ENCODE results near the gene GTSE1.

GTSE1 gene

GRCh38 chr22:46251266-46251665 lies 45.4 kb upstream of the GTSE1 start:
- H3K27me3 ChIP-seq (ENCODE audit: insufficient read depth, poor library complexity, severe bottlenecking): no peaks in the 10 kb centered on the region
- no peak overlapping the region for H3K27ac ChIP-seq (ENCODE audit: poor library complexity, severe bottlenecking)
- peak overlapping the region; percentile 60 for H3K4me3 ChIP-seq (ENCODE audit: severe bottlenecking)
- ATAC-seq (ENCODE audit: low read depth): no peak
- no peaks in the 10 kb centered on the region for H3K9me3 ChIP-seq (ENCODE audit: severe bottlenecking)
- peaks cover 9% of the 10 kb centered on the region for H3K36me3 ChIP-seq (ENCODE audit: low read depth)
- DNase-seq (ENCODE audit: low spot score): no peak
- TF ChIP-seq, protein P1, sequence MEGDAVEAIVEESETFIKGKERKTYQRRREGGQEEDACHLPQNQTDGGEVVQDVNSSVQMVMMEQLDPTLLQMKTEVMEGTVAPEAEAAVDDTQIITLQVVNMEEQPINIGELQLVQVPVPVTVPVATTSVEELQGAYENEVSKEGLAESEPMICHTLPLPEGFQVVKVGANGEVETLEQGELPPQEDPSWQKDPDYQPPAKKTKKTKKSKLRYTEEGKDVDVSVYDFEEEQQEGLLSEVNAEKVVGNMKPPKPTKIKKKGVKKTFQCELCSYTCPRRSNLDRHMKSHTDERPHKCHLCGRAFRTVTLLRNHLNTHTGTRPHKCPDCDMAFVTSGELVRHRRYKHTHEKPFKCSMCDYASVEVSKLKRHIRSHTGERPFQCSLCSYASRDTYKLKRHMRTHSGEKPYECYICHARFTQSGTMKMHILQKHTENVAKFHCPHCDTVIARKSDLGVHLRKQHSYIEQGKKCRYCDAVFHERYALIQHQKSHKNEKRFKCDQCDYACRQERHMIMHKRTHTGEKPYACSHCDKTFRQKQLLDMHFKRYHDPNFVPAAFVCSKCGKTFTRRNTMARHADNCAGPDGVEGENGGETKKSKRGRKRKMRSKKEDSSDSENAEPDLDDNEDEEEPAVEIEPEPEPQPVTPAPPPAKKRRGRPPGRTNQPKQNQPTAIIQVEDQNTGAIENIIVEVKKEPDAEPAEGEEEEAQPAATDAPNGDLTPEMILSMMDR (IDR thresholded peaks at IDR 0.05; ENCODE audit: poor library complexity, severe bottlenecking): no peak
- peaks cover 15% of the 10 kb centered on the region for H3K4me1 ChIP-seq (ENCODE audit: insufficient read depth, poor library complexity, severe bottlenecking)

GRCh38 chr22:46251816-46252380 lies 44.8 kb upstream of the GTSE1 start:
- Histone ChIP-seq H3K27ac (ENCODE audit: poor library complexity, severe bottlenecking) (no peak overlapping the region), H3K9me3 (ENCODE audit: severe bottlenecking) (no peaks in the 10 kb centered on the region), H3K4me3 (ENCODE audit: severe bottlenecking) (no peak overlapping the region), H3K27me3 (ENCODE audit: insufficient read depth, poor library complexity, severe bottlenecking) (no peaks in the 10 kb centered on the region), H3K36me3 (ENCODE audit: low read depth) (peaks cover 9% of the 10 kb centered on the region), H3K4me1 (ENCODE audit: insufficient read depth, poor library complexity, severe bottlenecking) (peaks cover 15% of the 10 kb centered on the region)
- ATAC-seq (ENCODE audit: low read depth) (no peak), DNase-seq (ENCODE audit: low spot score) (no peak)
- TF ChIP-seq, protein P1 (IDR thresholded peaks at IDR 0.05; ENCODE audit: poor library complexity, severe bottlenecking): no peak

DNA sequence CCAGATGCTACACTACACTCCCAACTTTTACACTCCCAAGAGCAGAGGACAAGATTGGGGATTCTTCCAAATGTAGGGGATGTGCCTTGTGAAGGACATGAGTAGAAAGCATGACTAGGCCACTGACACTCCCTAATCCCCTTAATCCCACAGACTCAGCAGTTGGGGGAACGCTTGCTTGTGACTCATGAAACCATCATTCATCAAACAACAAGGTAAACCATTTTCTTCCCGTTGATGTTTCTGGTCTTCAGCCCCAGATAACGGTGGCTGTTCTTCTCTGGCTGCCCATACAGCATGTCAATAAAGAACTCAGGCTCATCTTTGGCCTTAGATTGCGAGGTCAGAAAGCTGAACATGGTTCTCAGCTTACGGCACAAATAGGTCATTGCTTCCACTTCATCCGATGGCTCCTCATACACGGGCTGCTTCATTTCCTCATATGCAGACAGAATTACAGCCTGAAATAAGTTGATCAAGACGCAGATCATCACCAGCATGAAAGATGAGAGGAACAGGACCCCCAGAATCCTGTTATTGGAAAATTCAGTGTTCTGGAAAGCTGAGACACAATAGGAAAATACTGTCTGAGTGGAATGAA lies 40.2 kb upstream of the GTSE1 start:
- Histone ChIP-seq H3K4me3 (ENCODE audit: severe bottlenecking) (no peak overlapping the region), H3K27me3 (ENCODE audit: insufficient read depth, poor library complexity, severe bottlenecking) (peaks cover under 1% of the 10 kb centered on the region), H3K27ac (ENCODE audit: poor library complexity, severe bottlenecking) (no peak overlapping the region), H3K4me1 (ENCODE audit: insufficient read depth, poor library complexity, severe bottlenecking) (peaks cover 11% of the 10 kb centered on the region), H3K36me3 (ENCODE audit: low read depth) (peaks cover 7% of the 10 kb centered on the region), H3K9me3 (ENCODE audit: severe bottlenecking) (no peaks in the 10 kb centered on the region)
- TF ChIP-seq, protein P1 (IDR thresholded peaks at IDR 0.05; ENCODE audit: poor library complexity, severe bottlenecking): no peak
- no peak for DNase-seq (ENCODE audit: low spot score)
- ATAC-seq (ENCODE audit: low read depth): 0 out of 3 replicates have a peak, but pooled peaks have one; percentile 14

DNA sequence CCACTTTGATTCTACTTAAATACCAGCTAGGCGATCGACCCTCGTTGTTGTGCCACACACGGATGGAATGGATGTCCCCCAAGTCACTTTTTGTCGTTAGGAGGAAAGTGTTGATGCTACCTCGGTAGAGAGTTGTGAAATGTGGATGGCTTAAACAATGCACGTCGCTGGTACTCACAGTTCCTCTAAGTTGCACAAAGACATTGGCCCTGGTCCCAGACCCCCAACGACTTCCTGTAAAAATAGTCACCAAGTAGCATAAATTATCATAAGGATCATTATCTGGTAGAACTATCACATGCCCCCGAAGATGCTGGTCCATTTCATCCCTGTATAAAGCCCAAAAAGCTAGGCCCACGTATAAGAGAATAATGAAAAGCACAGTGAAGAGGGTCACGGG lies 37.3 kb upstream of the GTSE1 start:
- DNase-seq (ENCODE audit: low spot score) (no peak), ATAC-seq (ENCODE audit: low read depth) (no peak)
- Histone ChIP-seq H3K9me3 (ENCODE audit: severe bottlenecking) (peaks cover 3% of the 10 kb centered on the region), H3K27ac (ENCODE audit: poor library complexity, severe bottlenecking) (no peak overlapping the region), H3K36me3 (ENCODE audit: low read depth) (no peaks in the 10 kb centered on the region), H3K4me3 (ENCODE audit: severe bottlenecking) (no peak overlapping the region), H3K4me1 (ENCODE audit: insufficient read depth, poor library complexity, severe bottlenecking) (no peaks in the 10 kb centered on the region), H3K27me3 (ENCODE audit: insufficient read depth, poor library complexity, severe bottlenecking) (peaks cover 12% of the 10 kb centered on the region)
- TF ChIP-seq, protein P1 (IDR thresholded peaks at IDR 0.05; ENCODE audit: poor library complexity, severe bottlenecking): no peak

GRCh38 chr22:46260038-46260437 lies 36.6 kb upstream of the GTSE1 start:
- TF ChIP-seq, protein P1 (IDR thresholded peaks at IDR 0.05; ENCODE audit: poor library complexity, severe bottlenecking): no peak
- H3K4me1 ChIP-seq (ENCODE audit: insufficient read depth, poor library complexity, severe bottlenecking): no peaks in the 10 kb centered on the region
- H3K27me3 ChIP-seq (ENCODE audit: insufficient read depth, poor library complexity, severe bottlenecking): peaks cover 12% of the 10 kb centered on the region

More at GRCh38 chr22:46260038-46260437, 36.6 kb upstream of the GTSE1 start:
- Histone ChIP-seq H3K36me3 (ENCODE audit: low read depth) (no peaks in the 10 kb centered on the region), H3K27ac (ENCODE audit: poor library complexity, severe bottlenecking) (no peak overlapping the region), H3K9me3 (ENCODE audit: severe bottlenecking) (peaks cover 3% of the 10 kb centered on the region), H3K4me3 (ENCODE audit: severe bottlenecking) (no peak overlapping the region)
- ATAC-seq (ENCODE audit: low read depth) (no peak), DNase-seq (ENCODE audit: low spot score) (no peak)

All from RWPE2 (cell line).